Progenitor cell of endocrine pancreas (in vitro differentiated cells): ENCODE measurements around the gene IRX4. TPM values are rescaled to one million over a fixed set of nuclear protein-coding genes. Genes with fewer than 3 reads are reported as not detected.

Source experiments
- DNase-seq: peaks from one replicate; pipeline ENCODE4 v3.0.0; 2021; ENCODE audit warnings: low spot score; ENCODE audit not compliant: unreplicated experiment
- H3K27ac Mint-ChIP-seq: 2 replicates; pipeline ENCODE4 v1.8.0; 2021; ENCODE audit warnings: mild to moderate bottlenecking, moderate library complexity, mixed read lengths
- H3K27me3 Mint-ChIP-seq: 2 replicates; pipeline ENCODE4 v1.8.0; 2021; ENCODE audit warnings: mixed read lengths
- H3K36me3 Mint-ChIP-seq: 2 replicates; pipeline ENCODE4 v1.8.0; 2022; ENCODE audit warnings: mixed read lengths; ENCODE audit not compliant: insufficient read depth
- H3K4me1 Mint-ChIP-seq: 2 replicates; pipeline ENCODE4 v1.8.0; 2021; ENCODE audit warnings: low read depth, mixed read lengths
- H3K4me3 Mint-ChIP-seq: 2 replicates; pipeline ENCODE4 v1.8.0; 2021; ENCODE audit warnings: low read depth, mild to moderate bottlenecking, moderate library complexity, mixed read lengths
- H3K9me3 Mint-ChIP-seq: 2 replicates; pipeline ENCODE4 v1.8.0; 2021; ENCODE audit warnings: low read depth, mixed read lengths
- CTCF ChIP-seq: fragments of 200-600 bp; sonication (generic); IDR thresholded peaks from one replicate; pipeline ENCODE4 v1.5.0; 2021; ENCODE audit warnings: antibody characterized with exemption, mild to moderate bottlenecking; ENCODE audit not compliant: unreplicated experiment
- total RNA-seq: library from RNA; stranded (reverse); gene quantifications from 2 replicates; pipeline ENCODE4 v1.2.1, GENCODE V29; 2021

The IRX4 gene
- total RNA-seq, 1 donor from 2014 or later: 0.17 TPM

GRCh38 chr5:1860949-1861348 lies 21.8 kb downstream of the IRX4 start:
- H3K36me3 Mint-ChIP-seq: no peaks in the 10 kb centered on the region
- no peak for DNase-seq
- peaks cover 39% of the 10 kb centered on the region for H3K27me3 Mint-ChIP-seq
- no peak for TF ChIP-seq CTCF
- H3K4me3 Mint-ChIP-seq: no peak overlapping the region
- no peak overlapping the region for H3K27ac Mint-ChIP-seq
- H3K4me1 Mint-ChIP-seq: no peaks in the 10 kb centered on the region
- H3K9me3 Mint-ChIP-seq: no peaks in the 10 kb centered on the region

- Mint-ChIP-seq H3K9me3 (no peaks in the 10 kb centered on the region), H3K27me3 (peaks cover 37% of the 10 kb centered on the region), H3K4me1 (no peaks in the 10 kb centered on the region), H3K4me3 (no peak overlapping the region), H3K36me3 (no peaks in the 10 kb centered on the region), H3K27ac (no peak overlapping the region)
- no peak for TF ChIP-seq CTCF
- DNase-seq: no peak
These were observed 22.6 kb downstream of the IRX4 start for GRCh38 chr5:1860021-1860610.

GRCh38 chr5:1859099-1859498 lies 23.6 kb downstream of the IRX4 start:
- Mint-ChIP-seq H3K4me3 (no peak overlapping the region), H3K27me3 (peaks cover 35% of the 10 kb centered on the region), H3K9me3 (no peaks in the 10 kb centered on the region), H3K36me3 (no peaks in the 10 kb centered on the region), H3K27ac (no peak overlapping the region), H3K4me1 (no peaks in the 10 kb centered on the region)
- DNase-seq: no peak
- TF ChIP-seq CTCF: no peak

- Mint-ChIP-seq H3K27me3 (peaks cover 38% of the 10 kb centered on the region), H3K27ac (no peak overlapping the region), H3K9me3 (no peaks in the 10 kb centered on the region), H3K4me3 (no peak overlapping the region), H3K4me1 (no peaks in the 10 kb centered on the region), H3K36me3 (no peaks in the 10 kb centered on the region)
- DNase-seq: no peak
- TF ChIP-seq CTCF: no peak
These were observed 24.3 kb downstream of the IRX4 start for GRCh38 chr5:1858436-1858835.

GRCh38 chr5:1857256-1857600 lies 25.5 kb downstream of the IRX4 start:
- no peak for TF ChIP-seq CTCF
- Mint-ChIP-seq H3K9me3 (no peaks in the 10 kb centered on the region), H3K36me3 (no peaks in the 10 kb centered on the region), H3K4me3 (no peak overlapping the region), H3K27ac (no peak overlapping the region), H3K27me3 (peaks cover 38% of the 10 kb centered on the region), H3K4me1 (no peaks in the 10 kb centered on the region)
- no peak for DNase-seq
